Endothelial cell of umbilical vein (primary cell): Measurements from ENCODE around the gene ABCB6. TPM values are rescaled to one million over a fixed set of nuclear protein-coding genes. Genes with fewer than 3 reads are reported as not detected.
A peak's percentile ranks its signal among the peaks of the same experiment; 100 is the strongest.

Source experiments
- BruUV-seq: library from RNA; stranded (reverse); fragments of 400-500 nt; replicated peaks from 2 replicates; lab custom pipeline; 2021; lab: Mats Ljungman, UMichigan
- CTCF ChIA-PET: fragments of 300-600, 350-600 bp; sonication (Branson Sonifier 250); formaldehyde crosslinking; loops from one replicate; lab custom pipeline; 2021; ENCODE audit warnings: antibody characterized with exemption, inconsistent platforms; lab: Charles Lee
- POLR2A ChIA-PET: fragments of 300-600, 350-600 bp; sonication (Branson Sonifier 250); formaldehyde crosslinking; loops from one replicate; lab custom pipeline; 2021; ENCODE audit warnings: antibody characterized with exemption, inconsistent platforms; lab: Charles Lee
- DNase-seq: peaks from one replicate; pipeline ENCODE4 v3.0.0-alpha.2; 2011; ENCODE audit warnings: low read depth, low spot score
- FAIRE-seq: peaks from 2 replicates; lab custom pipeline; 2011; peaks lifted over from hg19 to GRCh38; lab: Jason Lieb, UNC
- H2AFZ ChIP-seq: 2 replicates; pipeline ENCODE4 v1.6.0; 2012; ENCODE audit warnings: low read depth, low read length, control low read depth, inconsistent platforms
- H3K27ac ChIP-seq: 2 replicates; pipeline ENCODE4 v1.5.1; 2011; ENCODE audit warnings: low read depth, mild to moderate bottlenecking, control low read depth, low read length, moderate library complexity; ENCODE audit not compliant: insufficient read depth
- H3K27me3 ChIP-seq, 2 experiments: 2 replicates each; pipeline versions ENCODE4 v1.6.0 to v1.6.1; 2011; ENCODE audit warnings: low read length in 2 of 2, mixed read lengths in 1 of 2; ENCODE audit not compliant: control insufficient read depth in 2 of 2, insufficient read depth in 2 of 2
- H3K36me3 ChIP-seq, 2 experiments: 2 replicates in 1 of 2; 3 replicates in 1 of 2; pipeline ENCODE4 v1.5.1; 2011; ENCODE audit warnings: low read length in 2 of 2, mild to moderate bottlenecking in 1 of 2, moderate library complexity in 1 of 2; ENCODE audit not compliant: control insufficient read depth in 2 of 2, insufficient read depth in 2 of 2; ENCODE audit errors: extremely low read depth in 1 of 2
- H3K4me1 ChIP-seq: 3 replicates; pipeline ENCODE4 v1.5.1; 2011; ENCODE audit warnings: mild to moderate bottlenecking, low read length; ENCODE audit not compliant: control insufficient read depth, insufficient read depth; ENCODE audit errors: extremely low read depth
- H3K4me2 ChIP-seq: 2 replicates; pipeline ENCODE4 v1.6.1; 2011; ENCODE audit warnings: low read length, control low read depth, mixed read lengths; ENCODE audit not compliant: insufficient read depth
- H3K4me3 ChIP-seq, 3 experiments: fragments of 200-600 bp in 1 of 3; sonication (generic), shearing (Covaris generic) in 1 of 3; replicated peaks in 1 of 3; 2 replicates each; pipeline ENCODE4 v1.5.1; 2011 to 2016; ENCODE audit warnings: control low read depth in 3 of 3, low read length in 3 of 3, mild to moderate bottlenecking in 2 of 3, inconsistent platforms in 1 of 3, low read depth in 1 of 3, moderate library complexity in 1 of 3; ENCODE audit not compliant: insufficient read depth in 1 of 3
- H3K79me2 ChIP-seq: 2 replicates; pipeline ENCODE4 v1.6.0; 2012; ENCODE audit warnings: low read length, inconsistent platforms; ENCODE audit not compliant: control insufficient read depth, insufficient read depth
- H3K9ac ChIP-seq: replicated peaks from 2 replicates; pipeline ENCODE3; 2011; ENCODE audit warnings: low read length, control low read depth; ENCODE audit not compliant: insufficient read depth; ENCODE audit errors: extremely low read depth
- H3K9me1 ChIP-seq: replicated peaks from 3 replicates; pipeline ENCODE4 v1.6.0; 2011; ENCODE audit warnings: mild to moderate bottlenecking, low read length; ENCODE audit not compliant: control insufficient read depth, insufficient read depth; ENCODE audit errors: extremely low read depth
- H3K9me3 ChIP-seq: replicated peaks from 2 replicates; pipeline ENCODE4 v1.5.1; 2012; ENCODE audit warnings: low read length, inconsistent platforms; ENCODE audit not compliant: control insufficient read depth, insufficient read depth
- H4K20me1 ChIP-seq: replicated peaks from 2 replicates; pipeline ENCODE3; 2011; ENCODE audit warnings: mild to moderate bottlenecking, low read length; ENCODE audit not compliant: control insufficient read depth, insufficient read depth; ENCODE audit errors: extremely low read depth
- EZH2 ChIP-seq: IDR thresholded peaks from 2 replicates; pipeline ENCODE4 v1.6.1; 2012; ENCODE audit warnings: borderline replicate concordance, low read depth, mild to moderate bottlenecking, moderate library complexity, low read length, inconsistent platforms; ENCODE audit not compliant: severe bottlenecking
- FOS ChIP-seq: IDR thresholded peaks from 2 replicates; pipeline ENCODE4 v1.6.1; 2011; ENCODE audit warnings: mild to moderate bottlenecking, low read length, moderate library complexity, borderline replicate concordance; ENCODE audit not compliant: insufficient read depth
- GATA2 ChIP-seq: IDR thresholded peaks from 2 replicates; pipeline ENCODE4 v1.7.0; 2011; ENCODE audit warnings: low read depth, mild to moderate bottlenecking, moderate library complexity, mixed read lengths, low read length; ENCODE audit not compliant: insufficient read length, insufficient read depth
- JUN ChIP-seq: IDR thresholded peaks from 2 replicates; pipeline ENCODE4 v1.6.1; 2011; ENCODE audit warnings: borderline replicate concordance, low read depth; ENCODE audit not compliant: insufficient read length, insufficient read depth
- MAX ChIP-seq: IDR thresholded peaks from 2 replicates; pipeline ENCODE4 v1.6.1; 2011; ENCODE audit not compliant: insufficient read depth, insufficient read length
- MYC ChIP-seq: IDR thresholded peaks from one replicate; pipeline ENCODE4 v1.6.1; 2011; ENCODE audit warnings: mild to moderate bottlenecking, low read depth, low read length
- POLR2A ChIP-seq: IDR thresholded peaks from 2 replicates; pipeline ENCODE4 v1.6.1; 2012; ENCODE audit warnings: low read depth, mild to moderate bottlenecking, control low read depth, low read length
- POLR2AphosphoS5 ChIP-seq: IDR thresholded peaks from 2 replicates; pipeline ENCODE4 v1.6.1; 2012; ENCODE audit warnings: low read depth, mild to moderate bottlenecking, control low read depth, low read length, moderate library complexity; ENCODE audit not compliant: insufficient read depth
- dilution Hi-C: fragments of 300-500 bp; cut with MboI; formaldehyde crosslinking; loops from one replicate; pipeline ENCODE4 v1.15.0; 2019; ENCODE audit warnings: low sequenced_read_pairs; ENCODE audit not compliant: extremely low pct_ligation_motif_present
- intact Hi-C: fragments of 100-400 bp; cut with micrococcal nuclease; formaldehyde crosslinking; loops from one replicate; pipeline ENCODE4 v1.10.0; 2022
- polyA plus RNA-seq, 4 experiments: library from polyadenylated mRNA; depleted of rRNA in 3 of 4; stranded (reverse) in 3 of 4; unstranded in 1 of 4; fragments of >200 nt; gene quantifications; 2 replicates each; pipeline versions ENCODE4 v1.2.1 to v1.2.3, GENCODE V29; 2011 to 2012; ENCODE audit warnings: missing spikeins in 1 of 4
- total RNA-seq: library from RNA; stranded (reverse); gene quantifications from 2 replicates; pipeline ENCODE4 v1.2.3, GENCODE V29; 2021
- TF ChIP-seq, protein P1 (sequence below), 2 donors: IDR thresholded peaks; 1 replicate in 1 of 2; 2 replicates in 1 of 2; pipeline ENCODE4 v1.5.1; 2011; ENCODE audit warnings: low read length in 2 of 2, mild to moderate bottlenecking in 2 of 2, moderate library complexity in 2 of 2, control low read depth in 1 of 2, inconsistent platforms in 1 of 2, low read depth in 1 of 2; ENCODE audit not compliant: insufficient read depth in 1 of 2; ENCODE audit errors: extremely low read depth in 1 of 2

ABCB6 gene
- total and polyA plus RNA-seq, 2 donors (not counting 3 experiments of a cell fraction or from before 2014, with no cell fraction given): 25.7 to 32.5 TPM

DNA sequence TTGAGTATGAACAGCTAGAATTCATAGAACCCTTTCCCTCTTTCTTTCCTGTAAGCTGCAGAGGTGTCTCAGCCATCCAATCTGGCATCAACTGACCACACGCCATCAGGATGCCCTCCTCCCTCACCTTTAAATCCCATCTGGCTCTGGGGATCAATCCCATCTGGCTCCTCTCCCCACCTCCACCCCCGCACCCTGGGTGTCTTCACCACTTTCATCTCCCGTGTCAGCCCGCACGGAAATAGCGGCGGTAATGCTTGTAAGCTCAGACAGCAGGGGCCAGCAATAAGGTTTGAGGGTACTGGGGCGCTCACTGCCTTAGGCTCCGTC is 33.8 kb upstream of the ABCB6 start:
- POLR2A ChIA-PET: no interaction called here
- H3K4me1 ChIP-seq: peaks cover 39% of the 10 kb centered on the region
- no peaks in the 10 kb centered on the region for H3K9me1 ChIP-seq
- TF ChIP-seq MYC (no peak), GATA2 (no peak)
- no peak overlapping the region for H3K27ac ChIP-seq
- dilution Hi-C loops: no loop called here
- peak overlapping the region in 1 of 3 experiments; percentile 34 for H3K4me3 ChIP-seq
- BruUV-seq: no TSS peak
- peaks cover 0 to 2% of the 10 kb centered on the region in 2 experiments for H3K36me3 ChIP-seq
- peak overlapping the region; percentile 55 for H2AFZ ChIP-seq
- no peaks in the 10 kb centered on the region for H3K9me3 ChIP-seq
- H3K4me2 ChIP-seq: peak overlapping the region; percentile 78
- H3K79me2 ChIP-seq: no peaks in the 10 kb centered on the region
- no peaks in the 10 kb centered on the region for H4K20me1 ChIP-seq
- DNase-seq: no peak
- CTCF ChIA-PET: interaction anchor here (1.2 to 2.5 kb wide), 2 partner anchors 27 to 43 kb away, joined by 3 to 14 read pairs; partner anchors contain the start of gene DNAJB2
- intact Hi-C loops: loop anchor here (2.0 kb wide), 2 partner anchors 34 to 42 kb away; partner anchors contain the start of gene ABCB6
- peaks cover 15 to 16% of the 10 kb centered on the region in 2 experiments for H3K27me3 ChIP-seq
- FAIRE-seq: no peak
- peak overlapping the region; percentile 21 for H3K9ac ChIP-seq

GRCh38 chr2:219252084-219252483 is 33.3 kb upstream of the ABCB6 start:
- Histone ChIP-seq H4K20me1 (no peaks in the 10 kb centered on the region), H3K4me1 (peaks cover 39% of the 10 kb centered on the region), H3K9me3 (no peaks in the 10 kb centered on the region), H3K27me3 (peaks cover 15 to 16% of the 10 kb centered on the region in 2 experiments), H3K4me2 (no peak overlapping the region), H3K4me3 (no peak overlapping the region), H3K27ac (no peak overlapping the region), H3K9me1 (no peaks in the 10 kb centered on the region), H2AFZ (no peak overlapping the region), H3K79me2 (no peaks in the 10 kb centered on the region), H3K9ac (no peak overlapping the region), H3K36me3 (peaks cover 2% of the 10 kb centered on the region in 2 experiments)
- CTCF ChIA-PET: interaction anchor here (1.2 to 2.5 kb wide), 3 partner anchors 26 to 43 kb away, joined by 3 to 14 read pairs (median 7); partner anchors contain the start of gene DNAJB2
- TF ChIP-seq, protein P1, sequence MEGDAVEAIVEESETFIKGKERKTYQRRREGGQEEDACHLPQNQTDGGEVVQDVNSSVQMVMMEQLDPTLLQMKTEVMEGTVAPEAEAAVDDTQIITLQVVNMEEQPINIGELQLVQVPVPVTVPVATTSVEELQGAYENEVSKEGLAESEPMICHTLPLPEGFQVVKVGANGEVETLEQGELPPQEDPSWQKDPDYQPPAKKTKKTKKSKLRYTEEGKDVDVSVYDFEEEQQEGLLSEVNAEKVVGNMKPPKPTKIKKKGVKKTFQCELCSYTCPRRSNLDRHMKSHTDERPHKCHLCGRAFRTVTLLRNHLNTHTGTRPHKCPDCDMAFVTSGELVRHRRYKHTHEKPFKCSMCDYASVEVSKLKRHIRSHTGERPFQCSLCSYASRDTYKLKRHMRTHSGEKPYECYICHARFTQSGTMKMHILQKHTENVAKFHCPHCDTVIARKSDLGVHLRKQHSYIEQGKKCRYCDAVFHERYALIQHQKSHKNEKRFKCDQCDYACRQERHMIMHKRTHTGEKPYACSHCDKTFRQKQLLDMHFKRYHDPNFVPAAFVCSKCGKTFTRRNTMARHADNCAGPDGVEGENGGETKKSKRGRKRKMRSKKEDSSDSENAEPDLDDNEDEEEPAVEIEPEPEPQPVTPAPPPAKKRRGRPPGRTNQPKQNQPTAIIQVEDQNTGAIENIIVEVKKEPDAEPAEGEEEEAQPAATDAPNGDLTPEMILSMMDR (IDR thresholded peaks at IDR 0.05; ENCODE audit: extremely low read depth in 1 of 2, insufficient read depth in 1 of 2, low read depth in 1 of 2, low read length in 2 of 2): no peak
- TF ChIP-seq MYC: no peak
- no peak for TF ChIP-seq POLR2AphosphoS5
- no peak for TF ChIP-seq POLR2A
- no peak for TF ChIP-seq FOS
- TF ChIP-seq EZH2: no peak
- TF ChIP-seq MAX: no peak
- no peak for TF ChIP-seq GATA2
- TF ChIP-seq JUN: no peak
- no TSS peak for BruUV-seq
- FAIRE-seq (no peak), DNase-seq (no peak)
- intact Hi-C loops (loop anchor here (2.0 kb wide), 2 partner anchors 33 to 43 kb away; partner anchors contain the start of gene ABCB6), dilution Hi-C loops (no loop called here)
- POLR2A ChIA-PET: interaction anchor here (1.1 kb wide), 1 partner anchor 27 kb away, joined by 4 read pairs; the partner anchor contains the start of gene DNAJB2
